Nephron (organoid): ENCODE data around the gene POMT1.

Experiments used
- H3K27ac Mint-ChIP-seq, 3 experiments: 2 replicates each; pipeline ENCODE4 v1.8.0; 2020; ENCODE audit warnings: mixed read lengths in 3 of 3, mild to moderate bottlenecking in 2 of 3, moderate library complexity in 1 of 3
- H3K27me3 Mint-ChIP-seq: 2 replicates; pipeline ENCODE4 v1.8.0; 2021; ENCODE audit warnings: low read depth, mild to moderate bottlenecking, moderate library complexity, mixed read lengths
- H3K36me3 Mint-ChIP-seq: 2 replicates; pipeline ENCODE4 v1.8.0; 2020; ENCODE audit warnings: low read depth, mixed read lengths
- H3K4me1 Mint-ChIP-seq: 2 replicates; pipeline ENCODE4 v1.8.0; 2020; ENCODE audit warnings: mixed read lengths
- H3K4me3 Mint-ChIP-seq, 3 experiments: 2 replicates each; pipeline ENCODE4 v1.8.0; 2020; ENCODE audit warnings: mild to moderate bottlenecking in 3 of 3, mixed read lengths in 3 of 3, moderate library complexity in 2 of 3
- H3K9me3 Mint-ChIP-seq: 2 replicates; pipeline ENCODE4 v1.8.0; 2020; ENCODE audit warnings: mixed read lengths
- TF ChIP-seq, protein P1 (sequence below), 3 experiments: fragments of 200-600 bp; sonication (generic); IDR thresholded peaks; one replicate each; pipeline ENCODE4 v1.5.0; 2021; ENCODE audit warnings: antibody characterized with exemption in 3 of 3; ENCODE audit not compliant: unreplicated experiment in 3 of 3

The POMT1 gene

DNA sequence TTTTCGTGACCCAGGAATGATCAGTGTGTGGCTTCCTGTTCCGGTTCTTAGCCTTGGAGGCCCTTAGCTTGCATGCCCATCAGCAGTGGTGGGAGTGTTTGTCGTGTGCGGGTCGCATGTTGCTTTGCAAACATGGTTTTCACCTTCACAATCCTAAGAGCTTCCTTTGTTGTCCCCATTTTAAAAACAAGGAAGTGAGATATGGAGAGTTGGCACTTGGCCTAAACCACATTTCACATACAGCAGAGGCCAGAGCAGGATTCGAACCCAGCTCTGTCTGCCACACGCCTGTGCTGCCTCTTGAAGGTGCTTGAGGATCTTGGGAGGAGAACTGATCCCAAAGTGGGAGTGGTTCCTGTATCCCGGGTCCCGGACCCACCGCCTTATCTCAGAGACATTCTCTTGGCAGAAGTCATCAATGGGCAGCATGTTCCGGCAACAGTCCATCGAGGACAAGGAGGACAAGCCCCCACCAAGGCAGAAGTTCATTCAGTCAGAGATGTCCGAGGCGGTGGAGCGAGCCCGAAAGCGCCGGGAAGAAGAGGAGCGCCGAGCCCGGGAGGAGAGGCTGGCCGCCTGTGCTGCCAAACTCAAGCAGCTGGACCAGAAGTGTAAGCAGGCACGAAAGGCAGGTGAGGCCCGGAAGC lies 38.2 kb upstream of the POMT1 start:
- no peak overlapping the region for H3K4me3 Mint-ChIP-seq
- no peaks in the 10 kb centered on the region for H3K4me1 Mint-ChIP-seq
- no peaks in the 10 kb centered on the region for H3K9me3 Mint-ChIP-seq
- no peaks in the 10 kb centered on the region for H3K27me3 Mint-ChIP-seq
- peaks cover 85% of the 10 kb centered on the region for H3K36me3 Mint-ChIP-seq
- TF ChIP-seq, protein P1, sequence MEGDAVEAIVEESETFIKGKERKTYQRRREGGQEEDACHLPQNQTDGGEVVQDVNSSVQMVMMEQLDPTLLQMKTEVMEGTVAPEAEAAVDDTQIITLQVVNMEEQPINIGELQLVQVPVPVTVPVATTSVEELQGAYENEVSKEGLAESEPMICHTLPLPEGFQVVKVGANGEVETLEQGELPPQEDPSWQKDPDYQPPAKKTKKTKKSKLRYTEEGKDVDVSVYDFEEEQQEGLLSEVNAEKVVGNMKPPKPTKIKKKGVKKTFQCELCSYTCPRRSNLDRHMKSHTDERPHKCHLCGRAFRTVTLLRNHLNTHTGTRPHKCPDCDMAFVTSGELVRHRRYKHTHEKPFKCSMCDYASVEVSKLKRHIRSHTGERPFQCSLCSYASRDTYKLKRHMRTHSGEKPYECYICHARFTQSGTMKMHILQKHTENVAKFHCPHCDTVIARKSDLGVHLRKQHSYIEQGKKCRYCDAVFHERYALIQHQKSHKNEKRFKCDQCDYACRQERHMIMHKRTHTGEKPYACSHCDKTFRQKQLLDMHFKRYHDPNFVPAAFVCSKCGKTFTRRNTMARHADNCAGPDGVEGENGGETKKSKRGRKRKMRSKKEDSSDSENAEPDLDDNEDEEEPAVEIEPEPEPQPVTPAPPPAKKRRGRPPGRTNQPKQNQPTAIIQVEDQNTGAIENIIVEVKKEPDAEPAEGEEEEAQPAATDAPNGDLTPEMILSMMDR (IDR thresholded peaks at IDR 0.05; ENCODE audit: unreplicated experiment in 3 of 3): no peak
- no peak overlapping the region for H3K27ac Mint-ChIP-seq

GRCh38 chr9:131465401-131465800 lies 37.3 kb upstream of the POMT1 start:
- TF ChIP-seq, protein P1 (IDR thresholded peaks at IDR 0.05; ENCODE audit: unreplicated experiment in 3 of 3): no peak
- Mint-ChIP-seq H3K27ac (no peak overlapping the region), H3K4me1 (no peaks in the 10 kb centered on the region), H3K36me3 (peaks cover 85% of the 10 kb centered on the region), H3K4me3 (no peak overlapping the region), H3K27me3 (no peaks in the 10 kb centered on the region), H3K9me3 (no peaks in the 10 kb centered on the region)

GRCh38 chr9:131467214-131467935 lies 35.3 kb upstream of the POMT1 start:
- Mint-ChIP-seq H3K27me3 (no peaks in the 10 kb centered on the region), H3K27ac (no peak overlapping the region), H3K4me1 (no peaks in the 10 kb centered on the region), H3K9me3 (no peaks in the 10 kb centered on the region), H3K36me3 (peaks cover 88% of the 10 kb centered on the region), H3K4me3 (no peak overlapping the region)
- TF ChIP-seq, protein P1 (IDR thresholded peaks at IDR 0.05; ENCODE audit: unreplicated experiment in 3 of 3): no peak

GRCh38 chr9:131468031-131468430 lies 34.7 kb upstream of the POMT1 start:
- Mint-ChIP-seq H3K36me3 (peaks cover 91% of the 10 kb centered on the region), H3K9me3 (peaks cover 3% of the 10 kb centered on the region), H3K27me3 (no peaks in the 10 kb centered on the region), H3K4me1 (no peaks in the 10 kb centered on the region), H3K27ac (no peak overlapping the region), H3K4me3 (no peak overlapping the region)
- TF ChIP-seq, protein P1 (IDR thresholded peaks at IDR 0.05; ENCODE audit: unreplicated experiment in 3 of 3): no peak

DNA sequence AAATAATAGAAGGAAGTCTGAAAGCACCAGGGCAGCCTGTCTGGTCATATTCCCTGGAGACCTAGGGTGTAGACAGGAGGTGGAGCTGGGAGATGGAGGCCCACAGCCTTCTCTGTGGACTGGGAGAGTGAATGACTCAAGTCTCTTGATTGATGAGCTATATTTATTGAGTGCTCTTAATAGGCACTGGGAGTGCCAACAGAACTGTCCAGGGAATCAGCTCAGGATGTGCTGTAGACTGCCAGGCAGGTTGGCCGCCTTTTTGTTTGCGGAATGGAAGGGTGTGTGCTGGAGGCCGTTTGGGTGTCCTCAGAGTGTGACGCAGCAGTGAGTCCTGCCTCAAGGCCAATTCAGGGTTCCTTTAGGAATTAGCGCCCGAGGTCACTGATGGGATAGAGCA lies 33.4 kb upstream of the POMT1 start:
- TF ChIP-seq, protein P1 (IDR thresholded peaks at IDR 0.05; ENCODE audit: unreplicated experiment in 3 of 3): no peak
- H3K27ac Mint-ChIP-seq: no peak overlapping the region
- peaks cover 3% of the 10 kb centered on the region for H3K9me3 Mint-ChIP-seq
- no peaks in the 10 kb centered on the region for H3K4me1 Mint-ChIP-seq
- H3K4me3 Mint-ChIP-seq: no peak overlapping the region
- H3K36me3 Mint-ChIP-seq: peaks cover 93% of the 10 kb centered on the region
- H3K27me3 Mint-ChIP-seq: no peaks in the 10 kb centered on the region

GRCh38 chr9:131469951-131470350 lies 32.8 kb upstream of the POMT1 start:
- H3K9me3 Mint-ChIP-seq: peaks cover 3% of the 10 kb centered on the region
- peaks cover 93% of the 10 kb centered on the region for H3K36me3 Mint-ChIP-seq
- no peak overlapping the region for H3K4me3 Mint-ChIP-seq
- H3K27me3 Mint-ChIP-seq: no peaks in the 10 kb centered on the region
- no peaks in the 10 kb centered on the region for H3K4me1 Mint-ChIP-seq
- no peak overlapping the region for H3K27ac Mint-ChIP-seq
- TF ChIP-seq, protein P1 (IDR thresholded peaks at IDR 0.05; ENCODE audit: unreplicated experiment in 3 of 3): no peak
